Activated T-cell treated with anti-CD3 and anti-CD28 coated beads, Interleukin-2, amount 50 U/mL, for 72 hours (primary cell): Measurements from ENCODE around the gene WWC1. TPM values are rescaled to one million over a fixed set of nuclear protein-coding genes. Genes with fewer than 3 reads are reported as not detected.

Experiments used
- ATAC-seq, 2 donors: fragments of 150-1000 bp; cut with Tn5 transposase; replicated peaks in 1 of 2; 2 replicates each; pipeline ENCODE4 v1.10.0; 2021; ENCODE audit warnings: moderate library complexity in 2 of 2, mild to moderate bottlenecking in 1 of 2
- DNase-seq, 2 donors: peaks; one replicate each; pipeline ENCODE4 v3.0.0; 2021 to 2022; ENCODE audit warnings: mixed read lengths in 1 of 2
- H3K27ac Mint-ChIP-seq: one replicate; pipeline ENCODE4 v1.8.0; 2022; ENCODE audit warnings: mild to moderate bottlenecking, moderate library complexity, mixed read lengths
- H3K27me3 Mint-ChIP-seq: one replicate; pipeline ENCODE4 v1.8.0; 2022; ENCODE audit warnings: low read depth, mixed read lengths
- H3K36me3 Mint-ChIP-seq, 2 donors: one replicate each; pipeline ENCODE4 v1.8.0; 2022; ENCODE audit warnings: mixed read lengths in 2 of 2, mild to moderate bottlenecking in 1 of 2; ENCODE audit not compliant: insufficient read depth in 2 of 2
- H3K4me1 Mint-ChIP-seq: one replicate; pipeline ENCODE4 v1.8.0; 2022; ENCODE audit warnings: low read depth, mixed read lengths
- H3K4me3 Mint-ChIP-seq, 2 donors: one replicate each; pipeline ENCODE4 v1.8.0; 2022; ENCODE audit warnings: mild to moderate bottlenecking in 2 of 2, mixed read lengths in 2 of 2, moderate library complexity in 2 of 2
- H3K9me3 Mint-ChIP-seq, 2 donors: one replicate each; pipeline ENCODE4 v1.8.0; 2022; ENCODE audit warnings: mixed read lengths in 2 of 2
- total RNA-seq, 2 donors: library from RNA; stranded (reverse); gene quantifications; one replicate each; pipeline ENCODE4 v1.2.3, GENCODE V29; 2022

The WWC1 gene
- total RNA-seq, 2 donors from 2014 or later: 0.35 TPM; not detected in 1

- no peak for ATAC-seq
- H3K4me3 Mint-ChIP-seq: no peak overlapping the region
- no peak for DNase-seq
- H3K27ac Mint-ChIP-seq: no peak overlapping the region
- no peaks in the 10 kb centered on the region for H3K9me3 Mint-ChIP-seq
- no peaks in the 10 kb centered on the region for H3K4me1 Mint-ChIP-seq
- H3K36me3 Mint-ChIP-seq: no peaks in the 10 kb centered on the region
- H3K27me3 Mint-ChIP-seq: no peaks in the 10 kb centered on the region
Measured at GRCh38 chr5:168356592-168356991, 65.1 kb downstream of the WWC1 start.

- H3K27me3 Mint-ChIP-seq: no peaks in the 10 kb centered on the region
Measured at GRCh38 chr5:168357876-168358275, 66.4 kb downstream of the WWC1 start.

GRCh38 chr5:168359820-168360460, 68.5 kb downstream of the WWC1 start:
- no peak for DNase-seq
- no peak overlapping the region for H3K4me3 Mint-ChIP-seq

More at GRCh38 chr5:168357876-168358275, 66.4 kb downstream of the WWC1 start:
- Mint-ChIP-seq H3K27ac (no peak overlapping the region), H3K4me3 (no peak overlapping the region), H3K4me1 (no peaks in the 10 kb centered on the region), H3K36me3 (no peaks in the 10 kb centered on the region), H3K9me3 (no peaks in the 10 kb centered on the region)
- DNase-seq: no peak
- ATAC-seq: no peak

GRCh38 chr5:168360521-168361285, 69.3 kb downstream of the WWC1 start:
- DNase-seq: no peak
- H3K27ac Mint-ChIP-seq: no peak overlapping the region

More at GRCh38 chr5:168359820-168360460, 68.5 kb downstream of the WWC1 start:
- no peak for ATAC-seq
- H3K9me3 Mint-ChIP-seq: no peaks in the 10 kb centered on the region
- no peak overlapping the region for H3K27ac Mint-ChIP-seq
- peaks cover 2% of the 10 kb centered on the region for H3K27me3 Mint-ChIP-seq
- H3K4me1 Mint-ChIP-seq: no peaks in the 10 kb centered on the region
- H3K36me3 Mint-ChIP-seq: no peaks in the 10 kb centered on the region

GRCh38 chr5:168362097-168362885, 70.8 kb downstream of the WWC1 start:
- ATAC-seq (no peak), DNase-seq (no peak)
- Mint-ChIP-seq H3K4me1 (no peaks in the 10 kb centered on the region), H3K4me3 (no peak overlapping the region), H3K9me3 (no peaks in the 10 kb centered on the region), H3K27ac (no peak overlapping the region), H3K36me3 (no peaks in the 10 kb centered on the region), H3K27me3 (peaks cover 5% of the 10 kb centered on the region)

More at GRCh38 chr5:168360521-168361285, 69.3 kb downstream of the WWC1 start:
- no peaks in the 10 kb centered on the region for H3K9me3 Mint-ChIP-seq
- no peak for ATAC-seq
- no peaks in the 10 kb centered on the region for H3K36me3 Mint-ChIP-seq
- no peaks in the 10 kb centered on the region for H3K4me1 Mint-ChIP-seq
- H3K4me3 Mint-ChIP-seq: no peak overlapping the region
- H3K27me3 Mint-ChIP-seq: peaks cover 5% of the 10 kb centered on the region

- Mint-ChIP-seq H3K27ac (no peak overlapping the region), H3K4me1 (no peaks in the 10 kb centered on the region), H3K9me3 (no peaks in the 10 kb centered on the region), H3K4me3 (no peak overlapping the region), H3K36me3 (no peaks in the 10 kb centered on the region), H3K27me3 (peaks cover 5% of the 10 kb centered on the region)
- DNase-seq (no peak), ATAC-seq (no peak)
Measured at GRCh38 chr5:168364151-168364661, 72.8 kb downstream of the WWC1 start.

- no peak overlapping the region for H3K4me3 Mint-ChIP-seq
- no peaks in the 10 kb centered on the region for H3K36me3 Mint-ChIP-seq
- H3K27me3 Mint-ChIP-seq: peaks cover 5% of the 10 kb centered on the region
- DNase-seq (no peak), ATAC-seq (no peak)
- H3K9me3 Mint-ChIP-seq: no peaks in the 10 kb centered on the region
- H3K4me1 Mint-ChIP-seq: no peaks in the 10 kb centered on the region
- no peak overlapping the region for H3K27ac Mint-ChIP-seq
Measured at GRCh38 chr5:168364750-168365550, 73.5 kb downstream of the WWC1 start.

- DNase-seq (no peak), ATAC-seq (no peak)
- Mint-ChIP-seq H3K4me3 (no peak overlapping the region), H3K27me3 (peaks cover 5% of the 10 kb centered on the region), H3K4me1 (no peaks in the 10 kb centered on the region), H3K36me3 (no peaks in the 10 kb centered on the region), H3K27ac (no peak overlapping the region), H3K9me3 (no peaks in the 10 kb centered on the region)
Measured at GRCh38 chr5:168365581-168366081, 74.2 kb downstream of the WWC1 start.

GRCh38 chr5:168366116-168366515, 74.7 kb downstream of the WWC1 start:
- Mint-ChIP-seq H3K4me3 (no peak overlapping the region), H3K36me3 (no peaks in the 10 kb centered on the region), H3K27me3 (peaks cover 5% of the 10 kb centered on the region), H3K9me3 (no peaks in the 10 kb centered on the region), H3K4me1 (no peaks in the 10 kb centered on the region), H3K27ac (no peak overlapping the region)
- DNase-seq (no peak), ATAC-seq (no peak)

GRCh38 chr5:168368854-168369253, 77.4 kb downstream of the WWC1 start:
- H3K4me1 Mint-ChIP-seq: no peaks in the 10 kb centered on the region
- peaks cover 5% of the 10 kb centered on the region for H3K27me3 Mint-ChIP-seq
- no peaks in the 10 kb centered on the region for H3K36me3 Mint-ChIP-seq
- no peak overlapping the region for H3K27ac Mint-ChIP-seq
- ATAC-seq: no peak
- H3K4me3 Mint-ChIP-seq: no peak overlapping the region
- DNase-seq: no peak
- no peaks in the 10 kb centered on the region for H3K9me3 Mint-ChIP-seq

- no peak overlapping the region for H3K27ac Mint-ChIP-seq
- DNase-seq (no peak), ATAC-seq (no peak)
- no peaks in the 10 kb centered on the region for H3K36me3 Mint-ChIP-seq
- no peaks in the 10 kb centered on the region for H3K4me1 Mint-ChIP-seq
- no peaks in the 10 kb centered on the region for H3K27me3 Mint-ChIP-seq
- H3K4me3 Mint-ChIP-seq: no peak overlapping the region
- H3K9me3 Mint-ChIP-seq: no peaks in the 10 kb centered on the region
Measured at GRCh38 chr5:168370831-168371230, 79.4 kb downstream of the WWC1 start.

- Mint-ChIP-seq H3K4me1 (no peaks in the 10 kb centered on the region), H3K4me3 (no peak overlapping the region), H3K9me3 (peaks cover 0 to 1% of the 10 kb centered on the region in 2 donors), H3K27ac (no peak overlapping the region), H3K36me3 (no peaks in the 10 kb centered on the region), H3K27me3 (no peaks in the 10 kb centered on the region)
- DNase-seq (no peak), ATAC-seq (no peak)
Measured at GRCh38 chr5:168372356-168372946, 81.0 kb downstream of the WWC1 start.
